GM18505 (cell line): ENCODE measurements around the gene RBM20.
"Not testable (repeated sequence)": the region's sequence is repeated elsewhere in the genome, so short reads cannot be mapped to it uniquely, and the experiment has no call there.

ENCODE experiments used
- ATAC-seq: cut with Tn5 transposase; IDR thresholded peaks from one replicate; pipeline ENCODE4 v1.9.1; 2021; ENCODE audit not compliant: unreplicated experiment
- POLR2A ChIP-seq: IDR thresholded peaks from 4 replicates; pipeline ENCODE4 v1.6.1; 2011; ENCODE audit warnings: borderline replicate concordance; ENCODE audit not compliant: insufficient read depth, insufficient read length; ENCODE audit errors: extremely low read depth

The RBM20 gene

DNA sequence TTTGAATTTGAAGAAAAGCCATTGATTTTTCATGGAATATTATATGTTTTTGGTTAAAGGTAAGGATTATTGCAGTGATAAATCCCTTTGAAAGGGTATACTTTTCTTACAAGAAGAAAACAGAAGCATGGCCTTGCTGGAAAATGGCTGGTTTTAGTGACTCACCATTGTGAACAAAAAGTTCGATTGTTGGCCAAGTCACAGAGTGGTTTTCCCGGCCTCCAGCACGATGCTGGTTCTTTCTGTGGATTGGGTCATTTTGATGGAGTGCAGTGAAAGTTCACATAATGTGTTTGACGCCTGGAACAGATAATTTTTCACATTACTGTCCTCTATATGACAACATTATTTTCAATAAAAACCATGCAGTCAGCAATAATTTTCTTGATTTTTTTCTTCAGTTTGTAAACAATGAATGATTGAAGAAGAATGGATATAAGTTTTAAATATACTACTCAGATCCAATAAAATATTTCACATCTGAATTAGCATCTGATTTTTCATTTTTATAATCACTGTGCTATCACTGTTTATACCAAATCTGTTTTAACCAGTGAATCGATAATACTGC lies 60.9 kb downstream of the RBM20 start:
- no peak for ATAC-seq
- TF ChIP-seq POLR2A, result no peak

DNA sequence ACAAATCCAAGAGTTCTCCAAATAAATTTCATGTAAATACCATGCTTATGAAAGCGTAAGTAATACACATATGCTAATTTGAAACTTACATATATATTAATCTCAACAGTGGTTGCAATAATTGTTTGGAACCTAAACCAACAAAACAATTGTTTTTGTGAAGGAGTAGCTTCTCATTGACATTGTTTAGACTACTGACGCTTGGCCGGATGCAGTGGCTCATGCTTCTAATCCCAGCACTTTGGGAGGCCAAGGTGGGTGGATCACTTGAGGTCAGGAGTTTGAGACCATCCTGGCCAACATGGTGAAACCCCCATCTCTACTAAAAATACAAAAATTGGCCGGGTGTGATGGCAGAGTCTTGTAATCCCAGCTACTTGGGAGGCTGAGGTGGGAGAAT lies 61.5 kb downstream of the RBM20 start:
- not testable (repeated sequence) for ATAC-seq

DNA sequence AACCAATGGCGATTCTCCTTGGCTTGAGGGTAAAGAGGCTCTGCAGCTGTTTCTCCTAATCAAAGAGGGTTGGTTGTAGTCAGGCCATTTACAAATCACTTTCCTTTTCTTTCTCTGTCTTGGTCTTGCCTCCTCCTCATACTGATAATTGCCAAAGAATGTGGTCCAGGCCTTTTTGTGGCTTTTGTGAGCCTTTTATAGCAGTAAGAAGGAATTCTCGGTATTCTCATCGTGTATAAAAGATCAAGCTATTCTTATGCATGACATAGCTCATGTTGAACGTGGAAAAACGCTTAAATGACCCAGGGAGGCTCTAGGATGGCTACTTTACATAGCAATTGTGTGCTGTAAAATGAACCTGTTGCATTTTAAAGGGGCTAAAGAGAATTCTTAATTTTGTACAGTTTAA lies 62.6 kb downstream of the RBM20 start:
- no peak for TF ChIP-seq POLR2A
- no peak for ATAC-seq

DNA sequence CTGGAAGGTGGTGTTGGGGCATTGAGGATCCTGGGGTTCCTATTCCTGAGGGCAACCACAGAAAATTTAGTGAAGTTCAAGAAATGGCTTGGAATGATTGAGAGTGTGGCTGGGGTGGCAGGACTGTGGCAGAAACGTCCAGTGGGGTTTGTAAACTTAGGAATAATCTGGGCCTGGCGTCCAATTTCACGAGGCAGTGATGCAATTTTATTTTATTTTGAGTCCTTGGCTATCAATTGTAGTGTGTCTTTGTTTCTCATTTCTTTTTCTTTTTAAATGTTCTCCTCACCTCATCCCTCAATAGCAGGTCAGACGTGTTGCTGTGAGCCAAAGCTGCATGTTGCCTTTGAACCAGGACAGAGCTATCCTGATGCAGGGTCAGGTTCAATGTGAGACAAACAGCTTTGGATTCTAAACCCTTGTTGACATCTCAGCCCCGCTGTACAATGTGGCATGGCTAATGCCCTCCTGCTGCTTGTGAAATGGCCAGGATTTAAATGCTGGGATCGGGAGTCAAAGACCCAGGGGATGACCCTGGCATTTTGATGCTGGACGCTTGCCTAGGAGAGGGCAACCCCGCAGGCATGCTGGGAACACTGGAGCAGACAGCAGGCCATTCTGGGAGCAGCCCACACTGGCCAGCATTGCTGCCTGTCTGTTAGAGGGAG lies 64.8 kb downstream of the RBM20 start:
- no peak for TF ChIP-seq POLR2A
- no peak for ATAC-seq

DNA sequence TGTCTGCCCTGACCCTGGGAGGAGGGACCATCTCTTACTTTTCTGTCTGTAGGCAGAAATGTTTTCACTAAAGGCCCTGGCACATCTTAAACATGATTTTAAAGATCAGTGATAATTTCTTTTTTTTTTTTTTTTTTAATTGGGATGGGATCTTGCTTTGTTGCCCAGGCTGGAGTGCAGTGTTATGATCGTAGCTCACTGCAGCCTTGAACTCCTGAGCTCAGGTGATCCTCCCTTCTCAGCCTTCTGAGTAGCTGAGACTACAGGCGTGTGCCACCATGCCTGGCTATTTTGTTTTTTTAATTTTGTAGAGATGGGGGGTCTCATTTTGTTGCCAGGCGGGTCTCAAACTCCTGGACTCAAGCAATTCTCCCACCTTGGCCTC lies 65.3 kb downstream of the RBM20 start:
- ATAC-seq, result no peak
- TF ChIP-seq POLR2A, result no peak

DNA sequence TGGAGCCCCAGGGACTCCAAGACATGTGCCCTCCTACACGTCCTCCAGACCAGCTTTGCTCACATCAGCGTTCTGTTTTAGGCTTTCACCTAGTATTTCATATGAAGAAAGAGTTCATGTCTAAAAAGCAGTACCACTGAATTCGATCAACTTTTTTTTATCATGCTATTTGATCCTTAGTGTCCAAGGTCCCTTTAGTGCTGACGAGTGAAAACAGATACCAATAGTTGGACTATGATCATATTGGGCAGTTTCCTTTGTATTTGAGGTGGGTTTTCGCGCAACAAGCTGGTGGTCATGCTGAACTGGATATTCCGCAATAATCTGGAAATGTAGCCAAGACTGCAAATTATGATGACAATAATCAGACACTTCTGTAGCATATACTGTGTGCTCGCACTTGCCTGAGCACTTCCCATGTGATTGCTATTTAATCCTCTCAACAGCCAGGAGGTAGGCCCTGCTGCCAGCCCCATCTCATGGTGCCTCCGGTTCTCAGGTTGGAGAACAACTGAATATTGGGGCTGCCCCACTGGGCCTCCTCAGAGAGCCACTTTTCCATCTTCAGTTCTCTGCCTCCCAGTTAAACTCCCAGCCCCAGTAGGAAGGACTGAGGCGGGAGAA lies 65.9 kb downstream of the RBM20 start:
- no peak for TF ChIP-seq POLR2A
- ATAC-seq, result no peak

DNA sequence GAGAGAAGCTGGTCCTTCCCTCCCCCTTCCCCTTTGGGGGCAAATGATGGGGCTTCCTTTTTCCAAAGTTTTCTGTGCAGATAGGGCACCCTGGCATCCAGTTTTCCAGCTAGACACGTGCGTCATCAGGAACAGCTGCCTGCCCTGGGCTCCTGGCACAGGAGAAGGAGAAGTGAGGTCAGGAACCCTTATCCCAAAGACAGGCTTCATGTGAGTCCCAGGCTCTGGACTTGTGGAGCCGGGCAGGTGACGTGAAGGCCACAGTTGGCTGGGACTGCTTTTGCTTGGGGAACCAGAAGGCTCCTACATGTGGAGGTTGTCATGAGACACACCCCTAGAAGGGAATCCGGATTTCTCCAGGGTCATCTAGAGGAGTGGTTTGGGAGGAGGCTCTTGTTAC lies 66.5 kb downstream of the RBM20 start:
- TF ChIP-seq POLR2A, result no peak
- no peak for ATAC-seq

DNA sequence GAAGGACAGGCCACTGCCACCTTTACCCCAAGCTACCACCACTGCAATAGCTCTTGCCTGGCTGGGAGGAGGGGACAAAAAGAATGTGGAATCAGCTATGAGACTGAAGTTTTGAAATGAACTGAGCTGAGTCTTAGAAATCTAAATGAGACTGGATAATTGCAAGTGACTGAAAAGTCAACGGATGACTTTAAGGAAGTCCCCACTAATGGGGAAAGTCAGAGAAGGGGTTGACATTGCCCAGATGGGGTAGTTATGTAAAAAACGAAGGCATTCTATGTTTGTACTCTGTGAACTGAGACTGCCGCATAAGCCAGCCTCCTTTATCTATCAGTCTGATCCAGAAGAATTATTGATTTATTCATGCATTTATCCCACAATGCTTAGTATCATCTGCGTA lies 67.2 kb downstream of the RBM20 start:
- ATAC-seq, result no peak
- no peak for TF ChIP-seq POLR2A

DNA sequence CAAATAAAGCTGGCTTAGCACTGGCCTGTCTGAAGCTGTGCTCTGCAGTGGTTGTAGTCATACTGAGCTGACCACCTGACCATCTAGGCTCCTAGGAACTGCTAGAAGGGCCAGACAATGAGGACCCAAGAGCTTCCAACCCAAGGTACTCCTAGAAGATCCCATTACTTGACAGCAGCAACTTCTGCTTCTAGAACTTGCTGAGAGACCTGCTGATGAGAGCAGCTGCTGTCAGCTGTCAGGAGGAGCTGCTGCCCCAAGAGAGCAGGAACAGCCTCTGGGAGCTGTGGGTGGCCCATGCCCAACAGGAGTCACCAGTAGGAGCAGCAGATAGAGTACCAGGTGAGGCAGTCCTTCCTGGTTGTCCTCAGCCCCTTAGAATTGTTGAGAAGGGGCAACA lies 70.2 kb downstream of the RBM20 start:
- no peak for ATAC-seq

DNA sequence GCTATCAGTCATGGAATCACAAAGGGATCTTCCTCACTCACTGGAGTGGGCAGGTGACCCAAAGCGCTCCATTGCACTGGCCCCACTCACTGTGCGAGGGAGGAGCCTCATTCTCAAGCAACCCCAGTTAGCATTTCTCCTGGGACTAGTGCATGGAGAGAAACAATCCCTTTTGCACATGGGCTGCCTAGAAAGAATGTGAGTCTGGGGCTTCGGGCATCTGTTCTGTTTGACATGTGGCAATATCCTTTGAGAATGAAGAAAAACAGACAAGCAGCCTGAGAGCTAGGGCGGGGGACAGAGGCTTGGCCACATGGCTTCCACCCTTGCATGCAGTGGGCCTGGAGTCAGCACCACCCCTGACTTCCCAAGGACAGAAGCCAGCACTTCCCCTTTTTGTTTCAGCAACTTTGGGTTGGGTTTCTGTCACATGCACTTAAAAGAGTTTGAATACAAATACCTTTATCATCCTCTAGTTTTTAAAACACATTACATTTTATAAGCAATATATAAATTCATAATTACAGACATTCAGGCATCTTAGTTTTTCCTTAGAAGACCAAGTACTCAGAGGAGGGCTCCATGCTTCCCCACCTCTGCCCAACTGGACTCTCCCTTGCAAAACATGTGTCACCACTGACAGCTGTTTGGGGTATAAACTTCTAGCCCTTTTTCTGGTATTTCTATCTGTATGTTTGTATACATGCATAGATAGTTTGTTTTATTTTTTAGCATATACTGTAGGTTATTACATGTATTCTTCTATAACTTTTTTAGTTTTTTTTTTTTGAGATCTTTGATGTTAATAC lies 73.8 kb downstream of the RBM20 start:
- no peak for TF ChIP-seq POLR2A

More for the DNA sequence above, 70.2 kb downstream of the RBM20 start:
- no peak for TF ChIP-seq POLR2A

DNA sequence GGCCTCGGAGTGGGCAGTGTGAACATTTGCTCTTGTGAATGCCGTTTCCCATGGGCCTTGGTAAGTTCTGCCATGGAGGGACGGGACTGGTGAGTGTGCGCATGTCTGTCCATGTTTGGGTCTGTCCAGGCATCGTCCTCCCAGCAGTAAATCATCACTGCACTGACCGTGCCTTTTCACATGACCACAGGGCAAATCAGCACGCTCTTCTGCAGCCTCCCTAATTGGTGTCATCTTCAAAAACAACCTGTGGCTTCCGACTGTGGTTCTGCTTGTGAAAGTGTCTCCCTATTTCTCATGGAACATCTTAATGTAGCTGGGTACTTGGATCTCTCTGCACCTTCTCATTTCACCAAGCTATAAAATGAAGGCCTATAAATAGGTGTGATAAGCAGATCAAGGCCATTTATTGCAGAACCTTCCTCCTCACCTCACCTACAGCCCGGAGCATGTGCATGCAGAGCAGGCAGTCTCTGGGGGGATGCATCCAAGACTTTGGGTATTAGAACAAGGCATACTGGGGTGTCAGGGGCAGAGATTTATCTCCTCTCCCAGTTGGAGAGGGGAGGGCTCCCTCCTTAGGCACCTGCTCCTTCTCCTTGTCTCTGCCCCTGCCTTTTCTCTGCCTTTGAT lies 77.4 kb downstream of the RBM20 start:
- ATAC-seq, result no peak
- TF ChIP-seq POLR2A, result no peak

More for the DNA sequence above, 73.8 kb downstream of the RBM20 start:
- ATAC-seq, result peak; percentile 76

DNA sequence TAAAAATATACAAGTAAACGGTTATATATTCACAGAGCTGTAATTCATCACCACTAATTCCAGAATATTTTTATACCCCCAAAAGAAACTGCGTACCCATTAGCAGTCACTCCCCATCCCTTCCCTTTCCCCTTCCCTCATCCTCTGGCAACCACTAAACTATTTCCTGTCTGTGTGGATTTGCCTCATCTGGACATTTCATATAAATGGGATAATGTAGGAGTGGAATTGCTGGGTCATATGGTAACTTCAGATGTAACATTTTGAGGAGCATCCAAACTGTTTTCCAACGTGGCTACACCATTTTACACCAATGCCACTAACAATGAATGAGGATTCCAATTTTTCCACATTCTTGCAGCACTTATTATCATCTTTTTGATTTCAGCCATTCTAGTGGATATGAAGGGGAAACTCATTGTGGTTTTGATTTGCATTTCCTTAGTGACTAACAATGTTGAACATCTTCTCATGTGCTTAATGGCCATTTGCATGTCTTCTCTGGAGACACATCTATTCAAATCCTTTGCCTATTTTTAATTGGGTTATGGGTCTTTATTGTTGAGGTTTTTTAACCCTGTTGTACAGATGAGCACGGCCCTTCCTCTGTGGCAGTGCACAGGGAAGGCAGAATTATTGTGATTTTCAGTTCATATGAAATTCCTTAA lies 79.2 kb downstream of the RBM20 start:
- TF ChIP-seq POLR2A, result no peak
- no peak for ATAC-seq
